Measurements from ENCODE around the gene ABLIM2.

Gene ABLIM2

GRCh38 chr4:8039290-8039689 lies 119.3 kb downstream of the ABLIM2 start:
- peak; percentile 76 for DNase-seq

GRCh38 chr4:8038719-8039251 lies 119.8 kb downstream of the ABLIM2 start:
- DNase-seq = peak; percentile 91

GRCh38 chr4:8038083-8038482 lies 120.5 kb downstream of the ABLIM2 start:
- DNase-seq = no peak

- DNase-seq = no peak
These were observed 121.4 kb downstream of the ABLIM2 start for GRCh38 chr4:8037150-8037769.

GRCh38 chr4:8035371-8035780 lies 123.2 kb downstream of the ABLIM2 start:
- no peak for DNase-seq

- no peak for DNase-seq
These were observed 124.6 kb downstream of the ABLIM2 start for GRCh38 chr4:8033829-8034528.

- no peak for DNase-seq
These were observed 125.4 kb downstream of the ABLIM2 start for GRCh38 chr4:8033067-8033755.

GRCh38 chr4:8032381-8032780 lies 126.2 kb downstream of the ABLIM2 start:
- DNase-seq = no peak

GRCh38 chr4:8030121-8030781 lies 128.4 kb downstream of the ABLIM2 start:
- peak; percentile 9 for DNase-seq

GRCh38 chr4:8029689-8030088 lies 128.9 kb downstream of the ABLIM2 start:
- DNase-seq = peak; percentile 23

- DNase-seq = no peak
These were observed 129.6 kb downstream of the ABLIM2 start for GRCh38 chr4:8028884-8029568.

- no peak for DNase-seq
These were observed 130.2 kb downstream of the ABLIM2 start for GRCh38 chr4:8028368-8028767.

GRCh38 chr4:8026453-8026852 lies 132.2 kb downstream of the ABLIM2 start:
- no peak for DNase-seq

- no peak for DNase-seq
These were observed 132.9 kb downstream of the ABLIM2 start for GRCh38 chr4:8025668-8026067.

GRCh38 chr4:8024073-8024786 lies 134.4 kb downstream of the ABLIM2 start:
- no peak for DNase-seq

GRCh38 chr4:8023696-8024033 lies 134.9 kb downstream of the ABLIM2 start:
- DNase-seq = no peak

GRCh38 chr4:8022767-8023695 lies 135.6 kb downstream of the ABLIM2 start:
- peak; percentile 34 for DNase-seq

GRCh38 chr4:8021796-8022195 lies 136.8 kb downstream of the ABLIM2 start:
- DNase-seq = no peak

- DNase-seq = peak; percentile 81
These were observed 138.9 kb downstream of the ABLIM2 start for GRCh38 chr4:8019396-8020365.

- no peak for DNase-seq
These were observed 142.1 kb downstream of the ABLIM2 start for GRCh38 chr4:8016527-8016926.

All from NCI-H2171 treated with DMSO at 0.1 percent for 48 hours (cell line).